GM23248 (cell line): ENCODE results near the gene FSTL4. TPM values are rescaled to one million over a fixed set of nuclear protein-coding genes. Genes with fewer than 3 reads are reported as not detected.

Experiments used
- DNase-seq: peaks from one replicate; pipeline ENCODE4 v3.0.0-alpha.2; 2015
- H2AFZ ChIP-seq: fragments of 200-600 bp; sonication (generic); 2 replicates; pipeline ENCODE4 v1.6.1; 2016; ENCODE audit warnings: antibody characterized with exemption
- H3F3A ChIP-seq: fragments of 200-600 bp; sonication (generic); 2 replicates; pipeline ENCODE4 v1.6.1; 2016; ENCODE audit warnings: mild to moderate bottlenecking, antibody characterized with exemption, mixed run types; ENCODE audit not compliant: insufficient read depth
- H3K27ac ChIP-seq: fragments of 200-600 bp; sonication (generic); 2 replicates; pipeline ENCODE4 v1.5.1; 2016; ENCODE audit warnings: mild to moderate bottlenecking
- H3K27me3 ChIP-seq: fragments of 200-600 bp; sonication (generic); replicated peaks from 2 replicates; pipeline ENCODE4 v1.6.1; 2016; ENCODE audit warnings: mild to moderate bottlenecking; ENCODE audit not compliant: insufficient read depth
- H3K36me3 ChIP-seq: fragments of 200-600 bp; sonication (generic); 2 replicates; pipeline ENCODE4 v1.6.1; 2016; ENCODE audit warnings: low read depth, mild to moderate bottlenecking
- H3K4me1 ChIP-seq: fragments of 200-600 bp; sonication (generic); 2 replicates; pipeline ENCODE4 v1.6.1; 2016; ENCODE audit warnings: mild to moderate bottlenecking; ENCODE audit not compliant: insufficient read depth
- H3K4me2 ChIP-seq: fragments of 200-600 bp; sonication (generic); one replicate; pipeline ENCODE4 v1.6.1; 2016; ENCODE audit warnings: mild to moderate bottlenecking; ENCODE audit not compliant: unreplicated experiment
- H3K4me3 ChIP-seq: fragments of 200-600 bp; sonication (generic); 2 replicates; pipeline ENCODE4 v1.5.1; 2016; ENCODE audit warnings: mild to moderate bottlenecking
- H3K79me2 ChIP-seq: fragments of 200-600 bp; sonication (generic); 2 replicates; pipeline ENCODE4 v1.6.1; 2016; ENCODE audit warnings: mild to moderate bottlenecking; ENCODE audit not compliant: insufficient read depth
- H3K9ac ChIP-seq: fragments of 200-600 bp; sonication (generic); 2 replicates; pipeline ENCODE4 v1.6.1; 2016; ENCODE audit warnings: mild to moderate bottlenecking
- H3K9me2 ChIP-seq: fragments of 200-600 bp; sonication (generic); 2 replicates; pipeline ENCODE4 v1.6.1; 2016; ENCODE audit warnings: mixed run types, mild to moderate bottlenecking, moderate library complexity; ENCODE audit not compliant: insufficient read depth
- H3K9me3 ChIP-seq: fragments of 200-600 bp; sonication (generic); one replicate; pipeline ENCODE4 v1.6.1; 2017; ENCODE audit warnings: low read depth
- H4K20me1 ChIP-seq: fragments of 200-600 bp; sonication (generic); 2 replicates; pipeline ENCODE4 v1.6.0; 2016; ENCODE audit not compliant: insufficient read depth
- EZH2 ChIP-seq: fragments of 200-600 bp; sonication (generic); IDR thresholded peaks from 2 replicates; pipeline ENCODE4 v1.6.1; 2018; ENCODE audit warnings: antibody characterized with exemption, mild to moderate bottlenecking; ENCODE audit not compliant: insufficient read depth, poor library complexity, severe bottlenecking
- EZH2phosphoT487 ChIP-seq: fragments of 200-600 bp; sonication (generic); IDR thresholded peaks from 2 replicates; pipeline ENCODE4 v1.6.1; 2018; ENCODE audit warnings: antibody characterized with exemption, moderate library complexity, mild to moderate bottlenecking, low read depth; ENCODE audit not compliant: insufficient read depth
- WGBS, 2 experiments: methylation state at CpG; one replicate each; pipeline ENCODE4 v1.1.6; 2015 to 2017; ENCODE audit warnings: low lambda C conversion rate in 2 of 2, low coverage in 1 of 2; ENCODE audit errors: missing lambda C conversion rate in 2 of 2; 5-methylcytosine and 5-hydroxymethylcytosine counted together
- in situ Hi-C: fragments of 300-500 bp; cut with MboI; formaldehyde crosslinking; loops from 2 replicates; pipeline ENCODE4 v1.15.0; 2020
- polyA plus RNA-seq: library from polyadenylated mRNA; unstranded; fragments of >200 nt; fragmentation: Nextera tagmentation; extraction: Ambion mirVana; gene quantifications from 2 replicates; pipeline ENCODE4 v1.2.1, GENCODE V29; 2016
- total RNA-seq: library from RNA; depleted of rRNA; stranded (reverse); fragments of >200 nt; shearing (Covaris generic); gene quantifications from 2 replicates; pipeline ENCODE4 v1.2.3, GENCODE V29; 2014

Gene FSTL4
- total and polyA plus RNA-seq, 2 experiments from 2014 or later: not detected

- Histone ChIP-seq H3K9me2 (no peaks in the 10 kb centered on the region), H3K4me2 (no peak overlapping the region), H3K4me1 (no peaks in the 10 kb centered on the region), H3K36me3 (no peaks in the 10 kb centered on the region), H3K9me3 (no peaks in the 10 kb centered on the region), H3K27ac (no peak overlapping the region), H3K79me2 (no peaks in the 10 kb centered on the region), H3K27me3 (peaks cover 3% of the 10 kb centered on the region; the same call in 1 of the 2 replicates), H2AFZ (no peak overlapping the region), H3K9ac (no peak overlapping the region), H3K4me3 (no peak overlapping the region), H4K20me1 (no peaks in the 10 kb centered on the region), H3F3A (no peaks in the 10 kb centered on the region)
- 77 to 78% methylated on average over 9 of the region's 9 CpGs for WGBS, 2 experiments
- TF ChIP-seq EZH2 (no peak), EZH2phosphoT487 (no peak)
- DNase-seq: no peak
- in situ Hi-C loops: no loop called here
Measured at GRCh38 chr5:133426264-133426663, 186.1 kb downstream of the FSTL4 start.

DNA sequence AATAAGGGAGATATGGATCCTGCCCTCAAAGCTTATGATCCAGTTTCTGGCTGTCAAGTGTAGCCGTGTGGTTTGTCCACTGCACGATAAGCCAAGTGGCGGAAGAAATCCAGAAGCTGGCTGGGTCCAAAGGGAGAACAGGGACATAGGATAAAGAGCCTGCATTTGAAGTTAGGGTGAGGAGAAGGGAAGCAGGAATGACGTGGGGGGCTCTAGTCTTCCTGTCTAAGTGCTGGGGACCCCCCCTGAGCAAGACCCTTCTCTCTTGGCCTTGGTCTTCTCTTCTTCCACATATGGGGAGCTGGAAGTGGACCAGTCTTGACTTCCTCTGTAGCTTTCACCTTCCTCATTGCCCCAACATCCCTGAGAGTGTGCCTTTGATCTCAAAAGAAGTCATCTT is 186.6 kb downstream of the FSTL4 start:
- H3K4me3 ChIP-seq: no peak overlapping the region
- no peak overlapping the region for H3K9ac ChIP-seq
- no peak overlapping the region for H3K4me2 ChIP-seq
- H3F3A ChIP-seq: no peaks in the 10 kb centered on the region
- TF ChIP-seq EZH2: no peak
- no peak for TF ChIP-seq EZH2phosphoT487
- H3K9me3 ChIP-seq: no peaks in the 10 kb centered on the region
- in situ Hi-C loops: no loop called here
- no peaks in the 10 kb centered on the region for H3K9me2 ChIP-seq
- no peaks in the 10 kb centered on the region for H3K4me1 ChIP-seq
- no peaks in the 10 kb centered on the region for H3K36me3 ChIP-seq
- no peak for DNase-seq
- peaks cover 3% of the 10 kb centered on the region; the same call in 1 of the 2 replicates for H3K27me3 ChIP-seq
- no peak overlapping the region for H3K27ac ChIP-seq
- no peak overlapping the region for H2AFZ ChIP-seq
- H3K79me2 ChIP-seq: no peaks in the 10 kb centered on the region
- 52 to 53% methylated on average over 4 of the region's 4 CpGs for WGBS, 2 experiments
- no peaks in the 10 kb centered on the region for H4K20me1 ChIP-seq

GRCh38 chr5:133425222-133425621 is 187.1 kb downstream of the FSTL4 start:
- WGBS, 2 experiments: 84 to 89% methylated on average over 5 of the region's 5 CpGs
- TF ChIP-seq EZH2: no peak
- no peak for TF ChIP-seq EZH2phosphoT487
- no peak overlapping the region for H3K4me2 ChIP-seq
- H3K9ac ChIP-seq: no peak overlapping the region
- no peaks in the 10 kb centered on the region for H3K36me3 ChIP-seq
- H3K4me1 ChIP-seq: no peaks in the 10 kb centered on the region
- no peaks in the 10 kb centered on the region for H3K9me2 ChIP-seq
- no peak overlapping the region for H3K27ac ChIP-seq
- peaks cover 3% of the 10 kb centered on the region; the same call in 1 of the 2 replicates for H3K27me3 ChIP-seq
- no peaks in the 10 kb centered on the region for H3K9me3 ChIP-seq
- H4K20me1 ChIP-seq: no peaks in the 10 kb centered on the region
- no peak overlapping the region for H2AFZ ChIP-seq
- no peak for DNase-seq
- H3F3A ChIP-seq: no peaks in the 10 kb centered on the region
- in situ Hi-C loops: no loop called here
- H3K79me2 ChIP-seq: no peaks in the 10 kb centered on the region
- H3K4me3 ChIP-seq: no peak overlapping the region

- no peaks in the 10 kb centered on the region for H3K9me3 ChIP-seq
- no peaks in the 10 kb centered on the region for H3F3A ChIP-seq
- H3K36me3 ChIP-seq: no peaks in the 10 kb centered on the region
- H3K4me3 ChIP-seq: no peak overlapping the region
- in situ Hi-C loops: no loop called here
- H4K20me1 ChIP-seq: no peaks in the 10 kb centered on the region
- H3K9me2 ChIP-seq: no peaks in the 10 kb centered on the region
- peak; percentile 73 for DNase-seq
- H3K9ac ChIP-seq: no peak overlapping the region
- H3K27me3 ChIP-seq: peaks cover 3% of the 10 kb centered on the region; the same call in 1 of the 2 replicates
- 24 to 25% methylated on average over 29 to 30 of the region's 30 CpGs for WGBS, 2 experiments
- no peaks in the 10 kb centered on the region for H3K79me2 ChIP-seq
- H3K27ac ChIP-seq: no peak overlapping the region
- no peak overlapping the region for H3K4me2 ChIP-seq
- no peak for TF ChIP-seq EZH2
- no peak for TF ChIP-seq EZH2phosphoT487
- H2AFZ ChIP-seq: no peak overlapping the region
- H3K4me1 ChIP-seq: no peaks in the 10 kb centered on the region
Measured at GRCh38 chr5:133423618-133424282, 188.6 kb downstream of the FSTL4 start.
